HS-5 (cell line): Measurements from ENCODE around the gene CCNB1IP1.
"Not testable (repeated sequence)": the region's sequence is repeated elsewhere in the genome, so short reads cannot be mapped to it uniquely, and the experiment has no call there.

Experiments
- DNase-seq: peaks from one replicate; pipeline ENCODE4 v3.0.0-alpha.2; 2012; ENCODE audit warnings: low read depth

Gene CCNB1IP1, protein sequence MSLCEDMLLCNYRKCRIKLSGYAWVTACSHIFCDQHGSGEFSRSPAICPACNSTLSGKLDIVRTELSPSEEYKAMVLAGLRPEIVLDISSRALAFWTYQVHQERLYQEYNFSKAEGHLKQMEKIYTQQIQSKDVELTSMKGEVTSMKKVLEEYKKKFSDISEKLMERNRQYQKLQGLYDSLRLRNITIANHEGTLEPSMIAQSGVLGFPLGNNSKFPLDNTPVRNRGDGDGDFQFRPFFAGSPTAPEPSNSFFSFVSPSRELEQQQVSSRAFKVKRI

DNA sequence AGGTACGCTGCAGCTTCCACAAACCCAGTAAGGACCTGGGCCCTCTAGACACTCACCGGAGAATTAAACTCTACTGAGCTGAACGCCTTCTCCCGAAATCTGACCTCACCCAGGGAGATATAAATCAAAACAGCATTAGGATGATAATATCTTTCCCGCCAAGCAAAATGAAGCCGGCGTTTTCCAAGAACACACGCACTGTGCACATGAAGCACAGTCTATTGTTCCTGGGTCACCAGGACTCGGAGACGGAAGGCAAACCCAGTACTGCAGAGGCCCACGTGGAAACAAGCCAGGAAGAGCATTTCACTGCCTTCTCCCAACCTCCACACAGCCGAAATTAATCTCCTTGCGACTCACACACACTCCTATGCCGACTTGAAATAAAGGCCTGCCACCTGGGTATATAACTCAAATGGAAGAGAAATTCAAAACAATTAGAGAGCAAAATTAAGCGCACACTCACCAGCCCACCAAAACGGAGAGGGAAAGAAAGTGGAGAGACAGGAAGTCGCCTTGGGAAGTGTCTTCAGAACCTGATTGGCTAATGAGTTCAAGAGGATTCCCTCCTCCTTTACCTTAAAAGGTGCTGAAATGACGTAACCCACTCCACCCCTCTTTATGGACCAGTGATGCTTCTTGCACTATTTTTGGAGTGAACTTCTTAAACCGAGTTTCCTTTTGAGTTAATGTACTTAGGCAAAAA lies at the start of gene CCNB1IP1:
TSS of gene CCNB1IP1 (minus strand) at position 492 of the 706 bp plus-strand sequence. CDS start 16,756 bp downstream, outside the sequence.
- peak; percentile 69 for DNase-seq

- no peak for DNase-seq
Observed at GRCh38 chr14:20382526-20382925, 49.4 kb upstream of the CCNB1IP1 start.

GRCh38 chr14:20381341-20381740 lies 48.3 kb upstream of the CCNB1IP1 start:
- DNase-seq: no peak

- DNase-seq: no peak
Observed at GRCh38 chr14:20380681-20381080, 47.6 kb upstream of the CCNB1IP1 start.

- no peak for DNase-seq
Observed at GRCh38 chr14:20379743-20380142, 46.7 kb upstream of the CCNB1IP1 start.

DNA sequence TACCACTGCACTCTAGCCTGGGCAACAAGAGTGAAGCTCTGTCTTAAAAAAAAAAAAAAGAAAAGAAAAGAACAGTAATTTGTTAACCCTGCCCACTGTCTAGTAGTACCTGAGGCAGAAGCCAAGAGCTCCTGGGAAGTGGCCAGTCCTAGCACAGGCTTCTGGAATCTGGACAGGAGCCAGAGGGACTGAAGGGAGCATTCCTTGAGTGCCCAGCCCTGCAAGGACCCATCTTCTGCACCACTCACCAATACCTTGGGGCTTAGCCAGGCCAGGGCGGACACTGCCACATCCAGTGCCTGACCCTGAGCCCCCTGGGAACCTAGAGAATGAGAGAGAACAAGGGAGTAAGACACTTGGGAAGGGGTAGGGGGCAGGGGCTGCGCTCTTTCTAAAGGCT lies 44.1 kb upstream of the CCNB1IP1 start:
- DNase-seq: no peak

- DNase-seq: no peak
Observed at GRCh38 chr14:20376071-20376588, 43.1 kb upstream of the CCNB1IP1 start.

DNA sequence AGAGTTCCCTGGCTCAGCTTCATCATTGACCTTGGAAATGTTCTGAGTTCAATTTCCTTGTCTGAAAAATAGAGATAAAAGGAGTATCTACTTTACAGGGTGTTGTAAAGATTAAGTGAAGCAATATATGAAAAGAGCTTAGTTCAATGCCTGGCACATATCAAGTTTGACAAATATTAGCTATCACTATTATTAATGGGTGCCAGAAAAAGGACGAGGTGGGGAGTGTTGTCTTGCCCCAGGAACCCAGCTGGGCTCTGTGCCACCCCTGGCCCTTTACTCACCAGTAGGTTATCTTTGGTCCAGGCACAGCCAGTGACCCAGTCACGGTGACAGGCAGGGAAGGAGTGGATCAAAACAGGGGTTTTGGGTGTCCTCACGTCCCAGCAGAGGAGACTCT lies 42.4 kb upstream of the CCNB1IP1 start:
- no peak for DNase-seq

DNA sequence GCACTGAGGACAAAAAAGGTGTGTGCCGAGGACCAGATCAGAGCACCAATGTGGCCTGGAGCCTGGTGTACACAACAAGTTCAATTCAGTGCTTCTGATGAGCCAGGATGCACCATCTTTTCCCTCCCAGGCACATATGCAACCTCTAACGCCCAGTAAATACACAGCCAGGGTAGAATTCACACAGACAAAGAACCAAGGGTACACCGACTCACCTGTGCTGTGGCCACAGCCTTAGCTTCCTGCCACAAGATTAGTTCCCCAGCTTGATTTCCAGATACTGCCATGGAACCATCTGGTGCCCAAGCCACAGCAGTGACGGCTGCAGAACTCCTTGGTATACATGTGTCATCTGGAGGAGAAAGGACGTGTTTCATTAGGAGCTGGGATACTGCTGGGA lies 39.7 kb upstream of the CCNB1IP1 start:
- no peak for DNase-seq

- no peak for DNase-seq
Observed at GRCh38 chr14:20365928-20366327, 32.8 kb upstream of the CCNB1IP1 start.

DNA sequence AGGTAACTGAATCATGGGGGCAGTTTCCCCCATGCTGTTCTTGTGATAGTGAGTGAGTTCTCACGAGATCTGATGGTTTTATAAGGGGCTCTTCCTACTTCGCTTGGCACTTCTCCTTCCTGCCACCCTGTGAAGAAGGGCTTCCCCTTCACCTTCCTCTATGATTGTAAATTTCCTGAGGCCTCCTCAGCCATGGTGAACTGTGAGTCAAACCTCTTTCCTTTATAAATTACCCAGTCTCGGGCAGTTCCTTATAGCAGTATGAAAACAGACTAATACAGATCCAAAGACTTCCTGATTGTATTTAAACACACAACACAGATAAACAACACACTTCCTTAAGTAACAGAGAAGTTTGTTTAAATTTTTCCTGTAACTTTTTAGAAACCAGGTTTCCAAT lies 25.4 kb upstream of the CCNB1IP1 start:
- DNase-seq: not testable (repeated sequence)

GRCh38 chr14:20356422-20356821 lies 23.3 kb upstream of the CCNB1IP1 start:
- DNase-seq: no peak

GRCh38 chr14:20350860-20351259 lies 17.8 kb upstream of the CCNB1IP1 start:
- no peak for DNase-seq

- no peak for DNase-seq
Observed at GRCh38 chr14:20350282-20350681, 17.2 kb upstream of the CCNB1IP1 start.

DNA sequence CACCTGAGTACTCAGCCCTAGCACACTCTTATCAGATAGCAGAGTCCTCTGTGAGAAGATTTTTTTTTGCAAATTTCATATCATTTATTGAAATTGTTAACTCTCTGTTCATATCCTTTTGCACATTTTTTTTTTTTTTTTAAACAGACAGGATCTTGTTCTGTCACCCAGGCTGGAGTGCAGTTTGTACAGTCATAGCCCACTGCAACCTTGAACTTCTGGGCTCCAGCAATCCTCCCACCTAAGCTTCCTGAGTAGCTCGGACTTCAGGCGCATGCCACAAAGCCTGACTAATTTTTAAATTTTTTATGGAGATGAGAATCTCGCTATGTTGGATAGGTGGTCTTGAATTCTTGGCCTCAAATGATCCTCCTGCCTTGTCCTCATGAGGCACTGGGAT lies 14.7 kb upstream of the CCNB1IP1 start:
- no peak for DNase-seq

GRCh38 chr14:20346713-20347112 lies 13.6 kb upstream of the CCNB1IP1 start:
- no peak for DNase-seq

- DNase-seq: no peak
Observed at GRCh38 chr14:20345366-20345765, 12.3 kb upstream of the CCNB1IP1 start.

- DNase-seq: peak; percentile 5
Observed at GRCh38 chr14:20343862-20344220, 10.8 kb upstream of the CCNB1IP1 start.

- peak; percentile 99 for DNase-seq
Observed at GRCh38 chr14:20343092-20343861, 10.2 kb upstream of the CCNB1IP1 start, which contains the start of gene PARP2. PARP2 (plus strand) TSS chr14:20343635; CDS start chr14:20343642, 7 bp downstream.

DNA sequence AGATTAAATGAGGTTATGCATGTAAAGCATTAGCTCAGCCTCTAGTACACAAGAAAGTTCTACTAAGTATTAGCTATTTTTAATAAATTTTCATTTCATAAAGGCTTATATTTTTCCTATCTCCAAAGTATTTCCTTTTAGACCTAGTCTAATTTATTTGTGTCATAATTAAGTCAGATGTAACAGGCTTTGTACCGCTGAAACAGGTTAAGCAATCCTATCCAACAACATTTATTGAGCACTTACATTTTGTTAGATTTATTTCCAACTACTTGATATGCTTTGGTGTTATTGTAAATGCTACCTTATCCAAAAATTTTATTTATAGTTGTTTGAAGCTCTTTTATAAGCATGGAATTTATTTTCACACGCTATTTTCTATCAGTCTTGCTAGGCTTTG lies 8.6 kb upstream of the CCNB1IP1 start:
- DNase-seq: no peak

GRCh38 chr14:20341032-20341431 lies 8.0 kb upstream of the CCNB1IP1 start:
- not testable (repeated sequence) for DNase-seq

GRCh38 chr14:20334017-20334416 lies 938 bp upstream of the CCNB1IP1 start:
- no peak for DNase-seq

GRCh38 chr14:20333494-20333841 lies 389 bp upstream of the CCNB1IP1 start:
- DNase-seq: no peak
